ENCODE data around the gene WDR26. TPM values are rescaled to one million over a fixed set of nuclear protein-coding genes. Genes with fewer than 3 reads are reported as not detected.

Gene WDR26
- total and polyA plus RNA-seq, 8 donors = 17.6 to 40.9 (median 22.1) TPM

- H3K4me1 ChIP-seq = no peaks in the 10 kb centered on the region
- WGBS, 2 donors = 88 to 96% methylated on average over 4 of the region's 4 CpGs
- no peak overlapping the region for H3K4me3 ChIP-seq
- H3K36me3 ChIP-seq = peaks cover 0 to under 1% (median 0%) of the 10 kb centered on the region in 3 donors
- FAIRE-seq (no peak), ATAC-seq (no peak), DNase-seq (no peak)
- H3K27ac ChIP-seq = no peak overlapping the region
- TF ChIP-seq CTCF (IDR thresholded peaks at IDR 0.05) = no peak
- intact Hi-C loops (cut with DNase I) = no loop called here
- H3K27me3 ChIP-seq = no peaks in the 10 kb centered on the region
- no peaks in the 10 kb centered on the region for H3K9me3 ChIP-seq
These were observed 52.6 kb downstream of the WDR26 start for GRCh38 chr1:224381880-224382548.

DNA sequence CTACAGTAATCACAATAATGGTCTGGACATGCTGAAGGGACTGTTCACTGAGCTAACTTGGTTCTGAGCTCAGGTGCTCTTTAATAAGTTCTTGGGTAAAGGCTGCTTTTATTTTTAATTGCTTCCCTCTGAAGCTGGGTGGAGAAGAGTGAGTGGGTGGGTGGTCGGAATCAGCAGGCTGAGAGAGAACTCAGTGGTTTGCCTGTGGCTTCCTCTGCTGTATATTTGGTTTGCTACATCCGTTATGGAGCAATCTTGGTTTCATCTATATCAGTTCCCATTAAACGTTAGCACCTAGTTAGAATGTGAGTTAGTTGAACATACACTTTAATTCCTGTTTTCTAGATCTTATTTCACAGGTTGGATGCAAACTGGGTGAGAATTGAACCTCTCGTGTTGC is 54.6 kb downstream of the WDR26 start:
- Histone ChIP-seq H3K27me3 (no peaks in the 10 kb centered on the region), H3K4me3 (no peak overlapping the region), H3K9me3 (no peaks in the 10 kb centered on the region), H3K4me1 (no peaks in the 10 kb centered on the region), H3K36me3 (peaks cover 0 to 20% (median 4%) of the 10 kb centered on the region in 3 donors), H3K27ac (no peak overlapping the region)
- ATAC-seq = peak in 1 of 4 donors; percentile 71
- 69 to 71% methylated on average over 4 of the region's 4 CpGs for WGBS, 2 donors
- no peak for TF ChIP-seq CTCF (IDR thresholded peaks at IDR 0.05)
- no peak for DNase-seq
- no peak for FAIRE-seq
- intact Hi-C loops (cut with DNase I) = no loop called here

GRCh38 chr1:224378855-224379631 is 55.6 kb downstream of the WDR26 start:
- WGBS, 2 donors = 93 to 96% methylated on average over 6 to 7 of the region's 7 CpGs
- TF ChIP-seq CTCF (IDR thresholded peaks at IDR 0.05) = no peak
- Histone ChIP-seq H3K4me1 (no peaks in the 10 kb centered on the region), H3K27ac (no peak overlapping the region), H3K36me3 (peaks cover 0 to 23% (median 4%) of the 10 kb centered on the region in 3 donors), H3K27me3 (no peaks in the 10 kb centered on the region), H3K4me3 (no peak overlapping the region), H3K9me3 (no peaks in the 10 kb centered on the region)
- DNase-seq (no peak), ATAC-seq (no peak), FAIRE-seq (no peak)
- intact Hi-C loops (cut with DNase I) = no loop called here

DNA sequence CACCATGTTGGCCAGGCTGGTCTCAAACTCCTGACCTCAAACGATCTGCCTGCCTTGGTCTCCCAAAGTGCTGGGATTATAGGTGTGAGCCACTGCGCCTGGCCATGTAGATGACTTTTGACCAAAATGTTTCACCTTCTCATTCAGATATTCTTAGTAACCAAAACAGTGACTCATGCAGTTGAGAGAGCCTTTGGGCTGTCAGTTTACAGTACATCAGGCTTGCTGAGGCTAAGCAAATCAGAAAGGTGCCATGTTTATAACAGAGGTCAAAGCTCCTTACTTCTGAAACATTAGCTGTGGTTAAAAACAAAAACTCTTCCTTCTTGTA is 57.0 kb downstream of the WDR26 start:
- DNase-seq (no peak), ATAC-seq (peak in 2 of 4 donors; percentile 29 to 65), FAIRE-seq (no peak)
- no peaks in the 10 kb centered on the region for H3K4me1 ChIP-seq
- H3K36me3 ChIP-seq = peaks cover 0 to 23% (median 4%) of the 10 kb centered on the region in 3 donors
- no peaks in the 10 kb centered on the region for H3K9me3 ChIP-seq
- intact Hi-C loops (cut with DNase I) = no loop called here
- H3K27ac ChIP-seq = no peak overlapping the region
- H3K27me3 ChIP-seq = no peaks in the 10 kb centered on the region
- H3K4me3 ChIP-seq = no peak overlapping the region
- WGBS, 2 donors = 89 to 97% methylated on average over 2 of the region's 2 CpGs
- TF ChIP-seq CTCF (IDR thresholded peaks at IDR 0.05) = no peak

DNA sequence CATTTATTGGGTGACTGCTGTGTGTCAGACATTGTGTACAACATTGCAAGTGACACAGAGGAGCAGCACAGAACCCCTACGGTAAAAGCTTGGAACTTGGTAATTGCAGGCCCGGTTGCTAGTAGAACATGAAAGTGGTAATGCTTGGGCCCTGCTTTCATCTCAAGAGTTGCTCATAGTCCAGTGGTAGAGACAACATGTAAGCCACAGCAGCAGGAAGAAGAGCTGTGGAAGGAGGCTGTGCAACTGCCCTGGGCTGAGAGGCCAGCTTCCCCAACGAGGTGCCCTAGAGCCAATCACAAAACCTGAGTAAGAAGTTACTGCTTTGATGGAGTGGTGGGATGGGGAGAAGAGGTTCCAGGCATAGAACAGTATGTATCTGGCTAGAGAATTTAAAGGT is 59.5 kb downstream of the WDR26 start:
- Histone ChIP-seq H3K4me1 (no peaks in the 10 kb centered on the region), H3K4me3 (no peak overlapping the region), H3K36me3 (peaks cover 0 to 37% (median 10%) of the 10 kb centered on the region in 3 donors), H3K9me3 (no peaks in the 10 kb centered on the region), H3K27me3 (no peaks in the 10 kb centered on the region), H3K27ac (no peak overlapping the region)
- no peak for ATAC-seq
- 82 to 87% methylated on average over 3 of the region's 3 CpGs for WGBS, 2 donors
- FAIRE-seq = no peak
- no peak for TF ChIP-seq CTCF (IDR thresholded peaks at IDR 0.05)
- intact Hi-C loops (cut with DNase I) = no loop called here
- DNase-seq = no peak
